HFFc6 (cell line): ENCODE data around the gene SLK. TPM values are rescaled to one million over a fixed set of nuclear protein-coding genes. Genes with fewer than 3 reads are reported as not detected.

Experiments
- DNase-seq: peaks from one replicate; pipeline ENCODE4 v3.0.0-alpha.2; 2018
- H3K27ac Mint-ChIP-seq: 2 replicates; pipeline ENCODE4 v1.8.0; 2020; ENCODE audit warnings: mild to moderate bottlenecking, mixed read lengths
- H3K27me3 Mint-ChIP-seq: 2 replicates; pipeline ENCODE4 v1.8.0; 2021; ENCODE audit warnings: mild to moderate bottlenecking, moderate library complexity, mixed read lengths; ENCODE audit not compliant: insufficient read depth
- H3K36me3 Mint-ChIP-seq: 2 replicates; pipeline ENCODE4 v1.8.0; 2021; ENCODE audit warnings: low read depth, mixed read lengths
- H3K4me1 Mint-ChIP-seq: 2 replicates; pipeline ENCODE4 v1.8.0; 2020; ENCODE audit warnings: low read depth, mixed read lengths
- H3K4me3 Mint-ChIP-seq: 2 replicates; pipeline ENCODE4 v1.8.0; 2020; ENCODE audit warnings: mild to moderate bottlenecking, moderate library complexity, mixed read lengths
- H3K9me3 Mint-ChIP-seq: 2 replicates; pipeline ENCODE4 v1.8.0; 2020; ENCODE audit warnings: mild to moderate bottlenecking, mixed read lengths
- total RNA-seq, 6 experiments: library from RNA; stranded (reverse); fragmentation: NEBNext Ultra II Directional; extraction: Animal tissue kit (Norgen Biotek cat#: 25700); gene quantifications; 2 replicates in 1 of 6; 3 replicates in 5 of 6; pipeline ENCODE4 v1.2.3, GENCODE V29; 2021
- TF ChIP-seq, protein P1 (sequence below): fragments of 200-600 bp; sonication (generic); IDR thresholded peaks from 2 replicates; pipeline ENCODE4 v1.5.0; 2021; ENCODE audit warnings: antibody characterized with exemption, mild to moderate bottlenecking

SLK gene
- total RNA-seq, 6 experiments from 2014 or later: 21.6 to 29.9 (median 27.3) TPM

DNA sequence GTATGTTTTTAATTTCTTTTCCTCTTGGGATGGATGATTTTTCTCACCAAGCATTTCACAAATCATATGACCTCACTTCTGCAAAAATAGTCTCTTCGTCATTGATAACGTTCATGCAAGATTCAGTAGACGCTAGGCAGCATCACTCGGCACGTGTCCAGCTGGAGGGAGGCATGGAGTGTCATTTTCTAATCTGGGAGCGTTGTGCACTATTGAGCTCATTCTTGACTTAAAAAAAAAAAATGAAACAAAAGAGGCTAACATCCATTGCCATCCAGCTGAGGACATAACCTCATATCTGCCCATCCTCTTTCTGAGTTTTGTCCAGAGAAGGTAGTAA lies 62.6 kb downstream of the SLK start:
- TF ChIP-seq, protein P1, sequence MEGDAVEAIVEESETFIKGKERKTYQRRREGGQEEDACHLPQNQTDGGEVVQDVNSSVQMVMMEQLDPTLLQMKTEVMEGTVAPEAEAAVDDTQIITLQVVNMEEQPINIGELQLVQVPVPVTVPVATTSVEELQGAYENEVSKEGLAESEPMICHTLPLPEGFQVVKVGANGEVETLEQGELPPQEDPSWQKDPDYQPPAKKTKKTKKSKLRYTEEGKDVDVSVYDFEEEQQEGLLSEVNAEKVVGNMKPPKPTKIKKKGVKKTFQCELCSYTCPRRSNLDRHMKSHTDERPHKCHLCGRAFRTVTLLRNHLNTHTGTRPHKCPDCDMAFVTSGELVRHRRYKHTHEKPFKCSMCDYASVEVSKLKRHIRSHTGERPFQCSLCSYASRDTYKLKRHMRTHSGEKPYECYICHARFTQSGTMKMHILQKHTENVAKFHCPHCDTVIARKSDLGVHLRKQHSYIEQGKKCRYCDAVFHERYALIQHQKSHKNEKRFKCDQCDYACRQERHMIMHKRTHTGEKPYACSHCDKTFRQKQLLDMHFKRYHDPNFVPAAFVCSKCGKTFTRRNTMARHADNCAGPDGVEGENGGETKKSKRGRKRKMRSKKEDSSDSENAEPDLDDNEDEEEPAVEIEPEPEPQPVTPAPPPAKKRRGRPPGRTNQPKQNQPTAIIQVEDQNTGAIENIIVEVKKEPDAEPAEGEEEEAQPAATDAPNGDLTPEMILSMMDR: no peak
- H3K4me3 Mint-ChIP-seq: no peak overlapping the region
- no peaks in the 10 kb centered on the region; the same call in 1 of the 2 replicates for H3K27me3 Mint-ChIP-seq
- DNase-seq: no peak
- H3K27ac Mint-ChIP-seq: no peak overlapping the region
- no peaks in the 10 kb centered on the region for H3K9me3 Mint-ChIP-seq
- H3K36me3 Mint-ChIP-seq: peaks cover 2% of the 10 kb centered on the region; the same call in 1 of the 2 replicates
- H3K4me1 Mint-ChIP-seq: no peaks in the 10 kb centered on the region

DNA sequence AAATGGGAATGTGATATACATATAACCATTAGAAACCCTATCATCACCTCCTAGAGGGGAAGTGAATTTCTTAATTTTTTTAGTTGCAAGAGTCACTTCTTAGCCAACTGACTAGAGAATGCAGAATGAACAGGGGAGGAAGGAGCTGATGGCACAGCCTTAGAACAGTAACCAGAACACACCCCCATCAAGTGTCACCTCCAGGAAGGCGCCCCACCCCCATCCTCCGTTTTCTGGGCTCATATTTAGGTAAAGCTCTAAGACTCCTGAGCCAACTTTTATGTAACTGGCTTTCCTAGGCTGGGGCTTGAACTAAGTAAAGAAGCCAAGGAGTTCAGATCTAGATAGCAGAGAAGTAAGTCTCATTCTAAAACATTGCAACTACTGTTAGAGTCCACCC lies 64.7 kb downstream of the SLK start:
- no peaks in the 10 kb centered on the region; the same call in none of the 2 replicates for H3K27me3 Mint-ChIP-seq
- no peak overlapping the region for H3K4me3 Mint-ChIP-seq
- TF ChIP-seq, protein P1: no peak
- no peaks in the 10 kb centered on the region for H3K4me1 Mint-ChIP-seq
- DNase-seq: no peak
- H3K9me3 Mint-ChIP-seq: no peaks in the 10 kb centered on the region
- no peak overlapping the region for H3K27ac Mint-ChIP-seq
- H3K36me3 Mint-ChIP-seq: no peaks in the 10 kb centered on the region

- Mint-ChIP-seq H3K4me3 (no peak overlapping the region), H3K27me3 (no peaks in the 10 kb centered on the region; the same call in none of the 2 replicates), H3K27ac (no peak overlapping the region), H3K4me1 (no peaks in the 10 kb centered on the region), H3K9me3 (no peaks in the 10 kb centered on the region), H3K36me3 (no peaks in the 10 kb centered on the region)
- TF ChIP-seq, protein P1: no peak
- DNase-seq: no peak
Measured at GRCh38 chr10:104032144-104032775, 65.3 kb downstream of the SLK start.

GRCh38 chr10:104033401-104033930 lies 66.5 kb downstream of the SLK start:
- Mint-ChIP-seq H3K9me3 (no peaks in the 10 kb centered on the region), H3K27ac (no peak overlapping the region), H3K4me3 (no peak overlapping the region), H3K4me1 (no peaks in the 10 kb centered on the region), H3K36me3 (no peaks in the 10 kb centered on the region), H3K27me3 (no peaks in the 10 kb centered on the region; the same call in none of the 2 replicates)
- TF ChIP-seq, protein P1: no peak
- no peak for DNase-seq

DNA sequence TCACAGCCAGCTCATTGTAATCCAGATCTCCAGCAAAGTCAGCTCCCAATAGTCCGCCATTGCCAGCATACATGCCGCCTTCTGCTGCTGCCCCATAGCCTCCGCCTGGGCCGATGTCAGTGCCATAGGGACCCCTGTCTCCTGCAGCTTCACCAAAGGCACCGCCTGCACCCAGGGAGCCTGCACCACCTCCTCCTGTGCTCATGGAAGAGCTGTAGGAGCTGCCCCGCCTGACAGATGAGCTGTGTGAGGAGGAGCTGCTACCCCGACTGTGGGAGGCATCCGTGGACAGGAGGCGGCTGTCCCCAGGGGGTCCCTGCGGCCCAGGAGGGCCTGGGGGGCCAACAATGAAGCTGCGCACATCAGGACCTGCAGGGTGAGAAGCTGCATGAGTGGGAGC lies 67.0 kb downstream of the SLK start:
- Mint-ChIP-seq H3K27me3 (no peaks in the 10 kb centered on the region; the same call in none of the 2 replicates), H3K36me3 (no peaks in the 10 kb centered on the region), H3K27ac (no peak overlapping the region), H3K4me1 (no peaks in the 10 kb centered on the region), H3K4me3 (no peak overlapping the region), H3K9me3 (no peaks in the 10 kb centered on the region)
- TF ChIP-seq, protein P1: no peak
- no peak for DNase-seq
